Panc1 (cell line): ENCODE results near the gene PTPN9.

Experiments used
- TF ChIP-seq, protein P1 (sequence below): fragments of 450-650 bp; IDR thresholded peaks from 2 replicates; pipeline ENCODE4 v1.5.1; 2017; ENCODE audit warnings: mild to moderate bottlenecking
- TF ChIP-seq, protein P2 (sequence below), 2 experiments: IDR thresholded peaks; 2 replicates each; pipeline ENCODE4 v1.6.1; 2011 to 2012; ENCODE audit warnings: low read depth in 2 of 2, control low read depth in 1 of 2, low read length in 1 of 2, mild to moderate bottlenecking in 1 of 2, moderate library complexity in 1 of 2; ENCODE audit not compliant: insufficient read depth in 1 of 2

DNA sequence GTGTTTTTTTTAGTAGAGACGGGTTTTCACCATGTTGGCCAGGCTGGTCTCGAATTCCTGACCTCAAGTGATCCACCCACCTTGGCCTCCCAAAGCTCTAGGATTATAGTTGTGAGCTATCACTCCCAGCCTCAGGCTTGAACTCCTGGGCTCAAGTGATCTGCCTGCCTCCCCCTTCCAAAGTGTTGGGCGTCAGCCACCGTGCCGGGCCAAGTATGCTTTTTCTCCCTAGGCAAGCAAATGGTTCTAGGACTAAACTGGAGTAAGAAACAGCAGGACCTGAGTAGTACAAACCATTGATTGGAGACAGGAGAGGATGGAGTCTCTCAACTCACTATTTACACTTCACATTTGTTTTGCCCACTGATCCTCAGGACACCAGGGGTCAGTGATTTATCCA is 4.6 kb upstream of the PTPN9 start:
- TF ChIP-seq, protein P1, sequence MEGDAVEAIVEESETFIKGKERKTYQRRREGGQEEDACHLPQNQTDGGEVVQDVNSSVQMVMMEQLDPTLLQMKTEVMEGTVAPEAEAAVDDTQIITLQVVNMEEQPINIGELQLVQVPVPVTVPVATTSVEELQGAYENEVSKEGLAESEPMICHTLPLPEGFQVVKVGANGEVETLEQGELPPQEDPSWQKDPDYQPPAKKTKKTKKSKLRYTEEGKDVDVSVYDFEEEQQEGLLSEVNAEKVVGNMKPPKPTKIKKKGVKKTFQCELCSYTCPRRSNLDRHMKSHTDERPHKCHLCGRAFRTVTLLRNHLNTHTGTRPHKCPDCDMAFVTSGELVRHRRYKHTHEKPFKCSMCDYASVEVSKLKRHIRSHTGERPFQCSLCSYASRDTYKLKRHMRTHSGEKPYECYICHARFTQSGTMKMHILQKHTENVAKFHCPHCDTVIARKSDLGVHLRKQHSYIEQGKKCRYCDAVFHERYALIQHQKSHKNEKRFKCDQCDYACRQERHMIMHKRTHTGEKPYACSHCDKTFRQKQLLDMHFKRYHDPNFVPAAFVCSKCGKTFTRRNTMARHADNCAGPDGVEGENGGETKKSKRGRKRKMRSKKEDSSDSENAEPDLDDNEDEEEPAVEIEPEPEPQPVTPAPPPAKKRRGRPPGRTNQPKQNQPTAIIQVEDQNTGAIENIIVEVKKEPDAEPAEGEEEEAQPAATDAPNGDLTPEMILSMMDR: no peak
- TF ChIP-seq, protein P2, sequence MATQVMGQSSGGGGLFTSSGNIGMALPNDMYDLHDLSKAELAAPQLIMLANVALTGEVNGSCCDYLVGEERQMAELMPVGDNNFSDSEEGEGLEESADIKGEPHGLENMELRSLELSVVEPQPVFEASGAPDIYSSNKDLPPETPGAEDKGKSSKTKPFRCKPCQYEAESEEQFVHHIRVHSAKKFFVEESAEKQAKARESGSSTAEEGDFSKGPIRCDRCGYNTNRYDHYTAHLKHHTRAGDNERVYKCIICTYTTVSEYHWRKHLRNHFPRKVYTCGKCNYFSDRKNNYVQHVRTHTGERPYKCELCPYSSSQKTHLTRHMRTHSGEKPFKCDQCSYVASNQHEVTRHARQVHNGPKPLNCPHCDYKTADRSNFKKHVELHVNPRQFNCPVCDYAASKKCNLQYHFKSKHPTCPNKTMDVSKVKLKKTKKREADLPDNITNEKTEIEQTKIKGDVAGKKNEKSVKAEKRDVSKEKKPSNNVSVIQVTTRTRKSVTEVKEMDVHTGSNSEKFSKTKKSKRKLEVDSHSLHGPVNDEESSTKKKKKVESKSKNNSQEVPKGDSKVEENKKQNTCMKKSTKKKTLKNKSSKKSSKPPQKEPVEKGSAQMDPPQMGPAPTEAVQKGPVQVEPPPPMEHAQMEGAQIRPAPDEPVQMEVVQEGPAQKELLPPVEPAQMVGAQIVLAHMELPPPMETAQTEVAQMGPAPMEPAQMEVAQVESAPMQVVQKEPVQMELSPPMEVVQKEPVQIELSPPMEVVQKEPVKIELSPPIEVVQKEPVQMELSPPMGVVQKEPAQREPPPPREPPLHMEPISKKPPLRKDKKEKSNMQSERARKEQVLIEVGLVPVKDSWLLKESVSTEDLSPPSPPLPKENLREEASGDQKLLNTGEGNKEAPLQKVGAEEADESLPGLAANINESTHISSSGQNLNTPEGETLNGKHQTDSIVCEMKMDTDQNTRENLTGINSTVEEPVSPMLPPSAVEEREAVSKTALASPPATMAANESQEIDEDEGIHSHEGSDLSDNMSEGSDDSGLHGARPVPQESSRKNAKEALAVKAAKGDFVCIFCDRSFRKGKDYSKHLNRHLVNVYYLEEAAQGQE (IDR thresholded peaks at IDR 0.05; ENCODE audit: insufficient read depth in 1 of 2, low read depth in 2 of 2, low read length in 1 of 2): no peak
